Mesenchymal stem cell (in vitro differentiated cells and primary cell): ENCODE measurements around the gene OR2A42.
"Not testable (repeated sequence)": the region's sequence is repeated elsewhere in the genome, so short reads cannot be mapped to it uniquely, and the experiment has no call there.

Experiments used
- DNase-seq: peaks from one replicate; pipeline ENCODE4 v3.0.0-alpha.2; 2013
- H2AFZ ChIP-seq: one replicate; pipeline ENCODE4 v1.6.1; 2013; ENCODE audit warnings: low read depth, mild to moderate bottlenecking, control low read depth, inconsistent platforms, low read length, moderate library complexity
- H2AK5ac ChIP-seq: 2 replicates; pipeline ENCODE4 v1.6.1; 2013; ENCODE audit warnings: low read length, moderate library complexity, mild to moderate bottlenecking, inconsistent platforms; ENCODE audit not compliant: severe bottlenecking
- H2BK120ac ChIP-seq: one replicate; pipeline ENCODE4 v1.6.1; 2013; ENCODE audit warnings: low read depth, mild to moderate bottlenecking, inconsistent platforms, low read length, moderate library complexity
- H2BK12ac ChIP-seq, 2 experiments: one replicate each; pipeline ENCODE4 v1.6.1; 2013; ENCODE audit warnings: inconsistent platforms in 2 of 2, low read length in 2 of 2, mild to moderate bottlenecking in 2 of 2, moderate library complexity in 2 of 2, control low read depth in 1 of 2
- H2BK15ac ChIP-seq: one replicate; pipeline ENCODE4 v1.6.1; 2013; ENCODE audit warnings: mild to moderate bottlenecking, low read depth, inconsistent platforms; ENCODE audit not compliant: poor library complexity, severe bottlenecking
- H2BK5ac ChIP-seq: 2 replicates; pipeline ENCODE4 v1.6.1; 2013; ENCODE audit warnings: low read depth, mild to moderate bottlenecking, low read length, control low read depth, inconsistent platforms; ENCODE audit not compliant: poor library complexity, severe bottlenecking
- H3K14ac ChIP-seq, 2 experiments: one replicate each; pipeline ENCODE4 v1.6.1; 2013; ENCODE audit warnings: inconsistent platforms in 2 of 2, low read length in 2 of 2, control low read depth in 1 of 2, mild to moderate bottlenecking in 1 of 2, moderate library complexity in 1 of 2
- H3K18ac ChIP-seq, 2 experiments: one replicate each; pipeline ENCODE4 v1.6.1; 2013; ENCODE audit warnings: inconsistent platforms in 2 of 2, low read length in 2 of 2, control low read depth in 1 of 2, low read depth in 1 of 2, mild to moderate bottlenecking in 1 of 2
- H3K23ac ChIP-seq, 2 experiments: one replicate each; pipeline ENCODE4 v1.6.1; 2013; ENCODE audit warnings: inconsistent platforms in 2 of 2, low read length in 2 of 2, mild to moderate bottlenecking in 2 of 2, moderate library complexity in 2 of 2, control low read depth in 1 of 2
- H3K27ac ChIP-seq: 2 replicates; pipeline ENCODE4 v1.5.1; 2013; ENCODE audit warnings: mild to moderate bottlenecking, moderate library complexity, low read length, control low read depth, inconsistent platforms; ENCODE audit not compliant: poor library complexity, severe bottlenecking
- H3K27me3 ChIP-seq, 2 experiments: 2 replicates each; pipeline versions ENCODE4 v1.6.1 to v1.7.0; 2013; ENCODE audit warnings: low read length in 2 of 2, mild to moderate bottlenecking in 2 of 2, moderate library complexity in 2 of 2, control low read depth in 1 of 2, inconsistent platforms in 1 of 2; ENCODE audit not compliant: control insufficient read depth in 1 of 2, insufficient read depth in 1 of 2
- H3K36me3 ChIP-seq, 2 experiments: 2 replicates each; pipeline versions ENCODE4 v1.6.1 to v1.7.0; 2013; ENCODE audit warnings: low read length in 2 of 2, control low read depth in 1 of 2, inconsistent platforms in 1 of 2, low read depth in 1 of 2, mild to moderate bottlenecking in 1 of 2; ENCODE audit not compliant: insufficient read depth in 2 of 2, control insufficient read depth in 1 of 2
- H3K4ac ChIP-seq, 2 experiments: one replicate each; pipeline ENCODE4 v1.6.1; 2013; ENCODE audit warnings: inconsistent platforms in 2 of 2, low read length in 2 of 2, mild to moderate bottlenecking in 2 of 2, moderate library complexity in 2 of 2, control low read depth in 1 of 2, low read depth in 1 of 2
- H3K4me1 ChIP-seq: 2 replicates; pipeline ENCODE4 v1.6.1; 2013; ENCODE audit warnings: low read depth, low read length, control low read depth; ENCODE audit not compliant: control insufficient read depth, insufficient read depth
- H3K4me2 ChIP-seq: 2 replicates; pipeline ENCODE4 v1.6.1; 2013; ENCODE audit warnings: low read length, mild to moderate bottlenecking, inconsistent platforms; ENCODE audit not compliant: poor library complexity, severe bottlenecking
- H3K4me3 ChIP-seq, 2 experiments: 2 replicates each; pipeline versions ENCODE4 v1.5.1 to v1.7.0; 2013; ENCODE audit warnings: low read length in 2 of 2, mild to moderate bottlenecking in 2 of 2, control low read depth in 1 of 2, low read depth in 1 of 2; ENCODE audit not compliant: insufficient read depth in 1 of 2
- H3K79me1 ChIP-seq: replicated peaks from 2 replicates; pipeline ENCODE4 v1.6.1; 2013; ENCODE audit warnings: mild to moderate bottlenecking, control low read depth, low read length, inconsistent platforms; ENCODE audit not compliant: poor library complexity, severe bottlenecking
- H3K9ac ChIP-seq: 2 replicates; pipeline ENCODE4 v1.7.0; 2013; ENCODE audit warnings: mild to moderate bottlenecking, low read length, moderate library complexity
- H3K9me3 ChIP-seq: 2 replicates; pipeline ENCODE4 v1.7.0; 2013; ENCODE audit warnings: mild to moderate bottlenecking, low read length; ENCODE audit not compliant: control insufficient read depth
- H4K8ac ChIP-seq: one replicate; pipeline ENCODE4 v1.6.1; 2013; ENCODE audit warnings: inconsistent platforms, mild to moderate bottlenecking, low read length, moderate library complexity
- H4K91ac ChIP-seq: one replicate; pipeline ENCODE4 v1.6.1; 2013; ENCODE audit warnings: mild to moderate bottlenecking, low read length, inconsistent platforms
- WGBS: methylation state at CpG from one replicate; pipeline ENCODE4 v1.1.7; 2013; ENCODE audit warnings: mixed read lengths; 5-methylcytosine and 5-hydroxymethylcytosine counted together

OR2A42 gene

GRCh38 chr7:144281981-144282380, 42.6 kb upstream of the OR2A42 start:
- H3K27me3 ChIP-seq, H3K18ac ChIP-seq, H3K9ac ChIP-seq, H3K4me2 ChIP-seq, H3K23ac ChIP-seq, H2BK12ac ChIP-seq, H2BK15ac ChIP-seq, DNase-seq, H3K4me3 ChIP-seq, H4K91ac ChIP-seq, H2AK5ac ChIP-seq, H4K8ac ChIP-seq, H3K79me1 ChIP-seq, H3K9me3 ChIP-seq, H3K14ac ChIP-seq, H3K4ac ChIP-seq, H3K36me3 ChIP-seq, H2AFZ ChIP-seq, H2BK5ac ChIP-seq, H3K27ac ChIP-seq, H3K4me1 ChIP-seq, H2BK120ac ChIP-seq: not testable (repeated sequence)
- WGBS: no CpG with 5 or more reads among the region's 8 CpGs

- not testable (repeated sequence) for H3K4me2 ChIP-seq, H3K9ac ChIP-seq, H3K36me3 ChIP-seq, H3K27me3 ChIP-seq, H2BK12ac ChIP-seq, H3K4me1 ChIP-seq, DNase-seq, H3K9me3 ChIP-seq, H2BK15ac ChIP-seq, H3K27ac ChIP-seq, H4K91ac ChIP-seq, H3K4ac ChIP-seq, H2BK120ac ChIP-seq, H3K23ac ChIP-seq, H3K79me1 ChIP-seq, H2AFZ ChIP-seq, H3K18ac ChIP-seq, H4K8ac ChIP-seq, H3K4me3 ChIP-seq, H3K14ac ChIP-seq, H2AK5ac ChIP-seq, H2BK5ac ChIP-seq
- WGBS: no CpG with 5 or more reads among the region's 6 CpGs
Observed at GRCh38 chr7:144280010-144280409, 40.6 kb upstream of the OR2A42 start.

GRCh38 chr7:144275281-144275680, 35.9 kb upstream of the OR2A42 start:
- H2BK5ac ChIP-seq, H3K4me1 ChIP-seq, H3K27ac ChIP-seq, H2AFZ ChIP-seq, H2BK12ac ChIP-seq, H3K14ac ChIP-seq, H2AK5ac ChIP-seq, H2BK15ac ChIP-seq, H3K4me3 ChIP-seq, H2BK120ac ChIP-seq, H4K91ac ChIP-seq, H3K9me3 ChIP-seq, H3K23ac ChIP-seq, H3K18ac ChIP-seq, H4K8ac ChIP-seq, H3K36me3 ChIP-seq, DNase-seq, H3K79me1 ChIP-seq, H3K4me2 ChIP-seq, H3K4ac ChIP-seq, H3K27me3 ChIP-seq, H3K9ac ChIP-seq: not testable (repeated sequence)
- WGBS: no CpG with 5 or more reads among the region's 6 CpGs

- not testable (repeated sequence) for H3K23ac ChIP-seq, H3K4me3 ChIP-seq, H3K14ac ChIP-seq, H3K4me2 ChIP-seq, H2AK5ac ChIP-seq, H3K9me3 ChIP-seq, DNase-seq, H3K27ac ChIP-seq, H2AFZ ChIP-seq, H4K8ac ChIP-seq, H2BK15ac ChIP-seq, H2BK120ac ChIP-seq, H2BK12ac ChIP-seq, H3K9ac ChIP-seq, H3K79me1 ChIP-seq, H3K36me3 ChIP-seq, H4K91ac ChIP-seq, H3K18ac ChIP-seq, H3K27me3 ChIP-seq, H3K4me1 ChIP-seq, H3K4ac ChIP-seq, H2BK5ac ChIP-seq
- no CpG with 5 or more reads among the region's 19 CpGs for WGBS
Observed at GRCh38 chr7:144269188-144269587, 29.8 kb upstream of the OR2A42 start, which contains the start of gene CTAGE8. Gene CTAGE8 (minus strand): TSS chr7:144269288. CDS start chr7:144269250, 38 bp downstream.
